Measurements from ENCODE around the gene PAPOLB. TPM values are rescaled to one million over a fixed set of nuclear protein-coding genes. Genes with fewer than 3 reads are reported as not detected.

The PAPOLB gene
- polyA plus RNA-seq, 3 donors: 0.04 to 0.09 (median 0.06) TPM

DNA sequence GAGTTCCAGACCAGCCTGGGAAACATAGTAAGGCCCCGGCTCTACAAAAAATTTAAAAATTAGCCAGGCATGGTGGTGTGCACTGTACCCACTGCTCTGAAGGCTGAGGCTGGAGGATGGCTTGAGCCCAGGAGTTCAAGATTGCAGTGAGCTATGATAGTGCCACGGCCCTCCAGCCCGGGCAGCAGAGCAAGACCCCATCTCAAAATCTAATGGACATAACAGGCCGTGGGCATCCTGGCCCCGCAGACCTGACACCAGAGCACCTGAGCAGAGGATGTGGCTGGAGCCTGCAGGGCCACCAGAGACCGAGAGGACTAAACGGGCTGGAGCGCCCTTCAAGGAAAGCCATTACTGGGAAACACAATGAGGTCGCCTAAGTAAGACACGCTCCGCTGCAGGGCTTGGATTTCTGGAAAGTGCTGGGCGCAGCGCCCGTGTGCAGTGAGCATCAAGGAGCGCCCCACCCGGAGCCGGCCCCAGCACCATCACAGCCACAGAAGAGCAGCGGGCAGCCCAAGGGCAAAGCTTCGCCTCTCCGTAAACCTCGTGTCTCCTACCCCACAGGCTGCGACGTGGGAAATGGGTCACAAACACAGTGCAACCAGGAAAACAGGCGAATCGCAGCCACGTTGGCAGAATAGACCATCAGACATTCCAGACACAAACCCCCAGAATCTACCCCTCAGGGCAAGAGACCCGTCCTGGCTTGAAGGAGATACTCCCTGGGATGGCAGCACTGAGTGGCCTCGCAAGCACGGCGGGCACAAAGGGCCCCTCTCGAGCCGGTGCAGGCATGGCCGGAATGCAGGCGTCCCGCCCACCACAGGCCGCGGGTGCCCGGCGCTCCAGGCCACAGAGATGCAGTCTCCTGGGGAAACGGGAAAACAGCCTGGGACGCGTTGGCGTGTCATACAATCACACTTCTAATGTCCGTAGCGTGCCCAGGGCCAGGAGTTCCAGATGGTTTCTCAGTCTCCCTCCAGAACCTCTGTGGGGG, 16.8 kb upstream of the PAPOLB start:
- DNase-seq: peak; percentile 46

DNA sequence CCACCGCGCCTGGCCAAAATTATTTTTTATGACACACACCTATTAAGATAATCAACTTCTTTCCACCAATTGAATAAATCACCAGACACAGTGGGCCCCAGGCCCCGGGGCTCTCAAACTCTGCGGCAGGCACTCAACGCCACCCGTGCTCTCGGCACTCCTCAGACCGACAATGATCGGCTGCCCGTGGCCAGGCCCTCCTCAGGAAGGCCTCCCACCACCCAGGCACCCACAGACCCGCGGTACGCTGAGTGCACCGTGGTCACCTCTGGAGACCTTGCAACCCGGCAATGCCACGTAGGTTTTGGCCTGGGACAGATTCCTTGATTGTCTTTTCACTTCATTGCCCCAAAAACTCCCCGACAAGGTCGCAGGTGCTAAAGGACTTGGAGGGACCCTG, 14.8 kb upstream of the PAPOLB start:
- DNase-seq: no peak

DNA sequence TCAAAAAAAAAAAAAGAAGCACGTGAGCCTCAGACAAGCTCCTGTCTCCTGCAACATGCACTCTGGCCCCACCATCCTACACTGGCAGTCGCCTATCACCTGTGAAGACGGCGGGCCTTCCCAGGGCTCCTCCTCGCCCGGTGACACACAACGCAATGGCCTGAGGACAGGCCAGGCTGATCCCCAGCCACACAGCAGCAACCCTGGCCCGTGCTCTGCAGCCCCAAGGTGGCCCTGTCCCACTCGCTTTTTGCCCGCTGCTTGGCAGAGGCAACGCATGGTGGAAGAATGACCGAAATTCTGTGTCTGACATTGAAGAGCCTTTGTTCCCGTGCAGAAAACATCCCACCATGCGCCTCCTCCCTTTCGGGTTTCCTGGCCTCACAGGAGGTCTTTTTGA, 13.6 kb upstream of the PAPOLB start:
- no peak for DNase-seq

- no peak for DNase-seq
Measured at GRCh38 chr7:4873071-4873944, 11.5 kb upstream of the PAPOLB start.

DNA sequence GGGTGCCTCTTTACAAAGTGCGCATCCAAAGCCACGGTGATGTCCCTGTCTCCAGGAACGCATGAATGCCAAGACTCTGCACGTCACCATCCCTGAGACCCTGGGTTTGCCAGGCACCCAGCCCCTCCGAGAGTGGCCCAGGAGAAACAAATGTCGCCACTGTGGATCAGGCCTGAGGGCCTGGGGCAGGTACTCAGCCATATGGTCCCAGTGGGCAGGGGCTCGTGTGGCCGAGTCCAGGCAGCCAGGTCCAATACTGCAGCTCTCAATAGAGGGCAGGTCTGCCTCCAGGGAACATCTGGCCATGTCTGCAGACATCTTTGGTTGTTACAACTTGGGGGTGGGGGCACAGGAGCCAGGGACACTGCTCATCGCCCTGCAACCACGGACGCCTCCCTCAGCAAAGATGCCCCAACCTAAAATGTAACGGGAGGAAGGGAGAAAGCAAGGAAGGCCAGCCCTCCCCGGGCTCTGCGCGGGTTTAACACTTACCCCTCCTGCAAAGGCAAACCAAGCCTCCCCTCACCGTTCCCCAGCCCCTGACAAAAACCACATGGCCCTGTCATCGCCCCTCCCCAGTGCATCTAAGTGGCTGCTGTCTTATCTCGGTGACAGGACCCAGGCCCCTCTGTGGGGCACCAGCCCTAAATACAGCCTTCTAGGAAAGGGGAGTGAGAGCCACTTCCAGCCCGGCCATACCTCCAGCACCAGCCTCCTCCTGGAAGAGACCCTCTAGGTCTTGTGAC, 10.3 kb upstream of the PAPOLB start:
- no peak for DNase-seq

GRCh38 chr7:4871056-4871680, 9.3 kb upstream of the PAPOLB start:
- no peak for DNase-seq

GRCh38 chr7:4868493-4868892, 6.7 kb upstream of the PAPOLB start:
- DNase-seq: no peak

DNA sequence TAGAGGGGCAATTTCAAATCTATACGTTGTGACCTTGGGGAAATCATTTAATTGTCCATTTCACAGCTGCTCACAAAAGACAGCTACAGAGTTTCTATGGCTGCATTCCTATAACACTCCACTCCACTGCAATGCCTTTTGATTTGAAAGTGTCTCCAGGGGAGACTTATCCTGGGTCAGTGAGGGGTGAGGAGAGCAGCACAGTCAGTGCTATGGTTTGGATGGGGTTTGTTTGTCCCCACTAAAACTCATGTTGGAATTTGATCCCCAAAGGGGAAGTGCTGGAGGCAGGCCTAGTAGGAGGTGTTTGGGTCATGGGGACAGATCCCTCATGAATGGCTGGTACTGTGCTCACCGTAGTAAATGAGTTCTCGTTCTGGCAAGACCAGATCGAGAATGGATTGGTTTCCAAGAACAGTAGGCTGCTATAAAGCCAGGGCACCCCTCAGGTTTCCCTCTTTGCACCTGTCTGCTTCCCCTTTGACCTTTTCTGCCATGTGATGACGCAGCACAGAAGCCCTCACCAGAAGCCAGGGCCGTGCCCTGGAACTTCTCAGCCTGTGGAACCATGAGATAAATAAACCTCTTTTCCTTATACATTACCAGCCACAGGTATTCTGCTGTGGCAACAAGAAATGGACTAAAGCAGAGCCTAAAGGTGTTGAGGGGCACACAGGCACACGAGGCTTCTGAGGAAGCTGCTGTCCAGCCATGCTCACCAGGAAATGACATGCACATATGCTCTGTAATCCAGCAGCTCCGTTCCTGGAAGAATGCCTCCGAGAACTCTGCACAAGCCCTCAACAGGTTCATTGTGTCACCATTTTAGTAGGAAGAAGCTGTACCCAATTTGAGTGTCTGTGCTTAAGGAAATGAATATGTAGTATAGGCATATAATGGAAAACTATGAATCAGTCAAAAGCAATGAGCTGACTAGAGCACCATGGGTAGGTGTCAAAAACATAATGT, 5.0 kb upstream of the PAPOLB start:
- no peak for DNase-seq

GRCh38 chr7:4862156-4862555, 326 bp upstream of the PAPOLB start:
- DNase-seq: no peak

DNA sequence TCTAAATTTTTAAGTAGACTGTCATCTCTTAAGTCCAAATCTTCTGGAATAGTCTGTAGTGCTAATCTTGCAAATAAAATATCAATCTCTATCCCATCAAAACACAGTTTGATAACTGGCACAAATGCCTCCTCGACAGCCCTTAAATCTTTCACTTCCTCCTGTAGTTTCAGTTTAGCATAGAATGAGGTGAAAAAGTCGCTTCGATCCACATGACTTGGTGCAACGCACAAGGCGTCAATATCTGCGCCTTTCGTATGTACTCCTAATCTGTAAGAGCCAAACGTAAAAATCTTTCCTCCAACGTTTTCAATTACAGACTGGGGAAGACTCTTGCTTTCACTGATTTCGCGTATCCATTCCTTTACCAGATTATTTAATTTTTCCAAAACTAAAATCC, 603 bp downstream of the PAPOLB start:
- no peak for DNase-seq

GRCh38 chr7:4857189-4857588, 4.6 kb downstream of the PAPOLB start:
- DNase-seq: no peak

- no peak for DNase-seq
Measured at GRCh38 chr7:4856336-4857057, 5.3 kb downstream of the PAPOLB start.

DNA sequence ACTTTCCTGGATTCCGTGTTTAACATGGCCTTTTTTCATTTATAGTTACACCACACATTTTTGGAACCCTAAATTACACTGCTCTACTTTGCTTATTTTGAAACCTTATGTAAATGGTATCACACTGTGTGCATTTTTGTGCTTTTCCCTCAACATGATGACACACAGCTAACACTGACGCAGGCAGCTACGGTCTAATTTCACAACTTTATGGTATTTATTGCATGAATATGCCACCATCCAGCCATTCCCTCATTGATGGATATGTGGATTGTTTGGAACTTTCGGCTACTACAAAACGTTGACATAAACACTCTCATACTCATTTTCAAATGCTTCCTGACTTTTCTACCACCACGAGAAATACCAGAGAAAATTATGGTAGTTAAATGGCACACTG, 6.9 kb downstream of the PAPOLB start:
- no peak for DNase-seq

GRCh38 chr7:4851459-4852422, 10.1 kb downstream of the PAPOLB start:
- DNase-seq: no peak

DNA sequence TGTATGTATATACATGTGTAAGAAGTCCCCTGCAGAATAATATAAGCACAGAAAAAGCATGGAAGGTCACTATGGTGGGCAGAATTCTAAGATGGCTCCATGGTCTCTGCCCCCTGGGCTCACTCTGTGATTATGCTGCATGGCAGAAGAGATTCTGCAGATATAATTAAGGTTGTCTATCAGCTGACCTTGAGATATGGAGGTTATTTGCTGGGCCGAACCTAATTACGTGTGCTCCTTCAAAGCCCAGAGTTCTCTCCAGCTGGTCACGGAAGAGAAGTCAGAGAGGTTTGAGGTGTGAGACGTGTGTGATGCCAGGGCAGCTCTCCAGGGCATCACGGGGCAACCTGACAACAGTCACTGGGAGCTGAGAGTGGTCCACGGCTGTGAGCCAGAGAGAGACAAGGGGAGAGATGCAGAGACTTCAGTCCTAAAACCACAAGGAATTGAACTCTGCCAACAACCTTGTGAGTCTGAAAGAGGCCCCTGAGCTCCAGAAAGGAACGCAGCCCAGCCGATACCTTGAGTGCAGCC, 11.5 kb downstream of the PAPOLB start:
- DNase-seq: no peak

DNA sequence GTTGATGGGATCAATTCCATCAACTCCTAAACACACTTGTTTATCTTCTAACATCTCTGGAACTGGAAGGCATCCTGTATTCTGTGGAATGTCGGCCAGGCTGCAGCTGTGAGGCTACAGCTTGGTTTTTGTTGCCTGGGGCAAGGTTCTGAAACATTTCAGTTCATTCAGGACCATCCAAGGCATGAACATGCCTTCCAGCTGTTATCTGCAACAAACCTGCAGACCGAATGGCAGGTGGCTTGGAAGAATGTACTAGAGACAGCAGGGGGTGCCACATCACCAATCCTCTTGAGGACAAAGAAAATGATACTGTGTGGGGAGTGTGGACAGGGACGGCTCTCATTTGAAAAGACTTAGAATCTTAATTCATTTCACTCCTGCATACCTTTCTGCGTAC, 12.4 kb downstream of the PAPOLB start:
- DNase-seq: peak; percentile 55

GRCh38 chr7:4845740-4846142, 16.1 kb downstream of the PAPOLB start:
- DNase-seq: peak; percentile 45

Measured in renal pelvis (tissue), 4 donors.